Neural cell (in vitro differentiated cells): Measurements from ENCODE around the gene ADCY2. TPM values are rescaled to one million over a fixed set of nuclear protein-coding genes. Genes with fewer than 3 reads are reported as not detected.

Experiments
- H2AFZ ChIP-seq: fragments of 200-600, 300-800 bp; sonication (generic), shearing (Covaris generic); 2 replicates; pipeline ENCODE4 v1.6.0; 2014; ENCODE audit warnings: low read depth, mild to moderate bottlenecking, antibody characterized with exemption, low read length, moderate library complexity
- H3F3A ChIP-seq: fragments of 200-600 bp; shearing (Covaris generic); 2 replicates; pipeline ENCODE4 v1.6.1; 2016; ENCODE audit warnings: mild to moderate bottlenecking, moderate library complexity, mixed read lengths, antibody characterized with exemption, low read length; ENCODE audit not compliant: insufficient read depth, poor library complexity, severe bottlenecking
- H3K27ac ChIP-seq: fragments of 200-600, 300-800 bp; sonication (generic), shearing (Covaris generic); 2 replicates; pipeline ENCODE4 v1.5.1; 2014; ENCODE audit warnings: mild to moderate bottlenecking, low read length, moderate library complexity
- H3K27me3 ChIP-seq: fragments of 300-800, 200-600 bp; sonication (generic), shearing (Covaris generic); 2 replicates; pipeline ENCODE4 v1.6.0; 2014; ENCODE audit warnings: mild to moderate bottlenecking, low read depth, low read length, moderate library complexity; ENCODE audit not compliant: insufficient read depth
- H3K36me3 ChIP-seq: fragments of 300-800, 200-600 bp; sonication (generic), shearing (Covaris generic); 2 replicates; pipeline ENCODE4 v1.5.1; 2014; ENCODE audit warnings: mild to moderate bottlenecking, antibody characterized with exemption, low read length, moderate library complexity; ENCODE audit not compliant: insufficient read depth
- H3K4me2 ChIP-seq: fragments of 300-800, 200-600 bp; sonication (generic), shearing (Covaris generic); 2 replicates; pipeline ENCODE4 v1.6.0; 2014; ENCODE audit warnings: mild to moderate bottlenecking, low read length
- H3K4me3 ChIP-seq: fragments of 300-800, 200-600 bp; sonication (generic), shearing (Covaris generic); 2 replicates; pipeline ENCODE4 v1.5.1; 2014; ENCODE audit warnings: mild to moderate bottlenecking, low read length, moderate library complexity
- H3K79me2 ChIP-seq: fragments of 200-600 bp; shearing (Covaris generic); replicated peaks from 2 replicates; pipeline ENCODE4 v1.6.0; 2014; ENCODE audit warnings: mild to moderate bottlenecking, low read length, moderate library complexity; ENCODE audit not compliant: insufficient read depth
- H3K9ac ChIP-seq: fragments of 300-800, 200-600 bp; sonication (generic), shearing (Covaris generic); 2 replicates; pipeline ENCODE4 v1.6.1; 2016; ENCODE audit warnings: mild to moderate bottlenecking, low read length, mixed read lengths
- H3K9me2 ChIP-seq: fragments of 200-600 bp; shearing (Covaris generic); 2 replicates; pipeline ENCODE4 v1.6.1; 2016; ENCODE audit warnings: mild to moderate bottlenecking, low read length, mixed read lengths; ENCODE audit not compliant: insufficient read depth
- H3K9me3 ChIP-seq: fragments of 200-600, 300-800 bp; sonication (generic), shearing (Covaris generic); 2 replicates; pipeline ENCODE4 v1.6.1; 2016; ENCODE audit warnings: mild to moderate bottlenecking, mixed run types, low read length, moderate library complexity, mixed read lengths
- H4K20me1 ChIP-seq: fragments of 200-600 bp; shearing (Covaris generic); 2 replicates; pipeline ENCODE4 v1.6.1; 2016; ENCODE audit warnings: mild to moderate bottlenecking, mixed run types; ENCODE audit not compliant: insufficient read depth
- CTCF ChIP-seq: fragments of 450-650 bp; IDR thresholded peaks from 2 replicates; pipeline ENCODE4 v1.5.1; 2014; ENCODE audit warnings: antibody characterized with exemption, mild to moderate bottlenecking, moderate library complexity; ENCODE audit not compliant: poor library complexity, severe bottlenecking
- EP300 ChIP-seq: fragments of 450-650 bp; conservative IDR thresholded peaks from 2 replicates; pipeline ENCODE4 v1.6.1; 2014; ENCODE audit warnings: antibody characterized with exemption, mild to moderate bottlenecking, moderate library complexity; ENCODE audit not compliant: poor library complexity, severe bottlenecking
- EZH2 ChIP-seq: fragments of 200-600, 300-800 bp; shearing (Covaris generic), sonication (generic); IDR thresholded peaks from 2 replicates; pipeline ENCODE4 v1.6.1; 2014; ENCODE audit warnings: antibody characterized with exemption, low read length, borderline replicate concordance, mild to moderate bottlenecking; ENCODE audit not compliant: insufficient read depth, poor library complexity, severe bottlenecking
- MXI1 ChIP-seq: fragments of 450-650 bp; conservative IDR thresholded peaks from 2 replicates; pipeline ENCODE4 v1.6.1; 2014; ENCODE audit warnings: antibody characterized with exemption, mild to moderate bottlenecking; ENCODE audit not compliant: poor library complexity, severe bottlenecking
- POLR2AphosphoS5 ChIP-seq: IDR thresholded peaks from 2 replicates; pipeline ENCODE4 v1.6.1; 2012
- RAD21 ChIP-seq: fragments of 450-650 bp; conservative IDR thresholded peaks from 2 replicates; pipeline ENCODE4 v1.6.1; 2014; ENCODE audit warnings: antibody characterized with exemption, mild to moderate bottlenecking, moderate library complexity
- REST ChIP-seq: IDR thresholded peaks from 2 replicates; pipeline ENCODE4 v1.6.1; 2012; ENCODE audit warnings: borderline replicate concordance
- SMC3 ChIP-seq: fragments of 450-650 bp; conservative IDR thresholded peaks from 2 replicates; pipeline ENCODE4 v1.6.1; 2014; ENCODE audit warnings: antibody characterized with exemption, mild to moderate bottlenecking, moderate library complexity; ENCODE audit not compliant: poor library complexity
- TAF1 ChIP-seq: IDR thresholded peaks from 2 replicates; pipeline ENCODE4 v1.6.1; 2012; ENCODE audit warnings: low read depth
- polyA plus RNA-seq: library from polyadenylated mRNA; depleted of rRNA; stranded (reverse); fragments of >200 nt; gene quantifications from 2 replicates; pipeline ENCODE4 v1.2.3, GENCODE V29; 2014

The ADCY2 gene
- polyA plus RNA-seq, 1 donor from 2014 or later: 1.9 TPM

GRCh38 chr5:7473115-7473514 is 77.2 kb downstream of the ADCY2 start:
- no peaks in the 10 kb centered on the region for H3K79me2 ChIP-seq
- H3F3A ChIP-seq: no peaks in the 10 kb centered on the region
- no peaks in the 10 kb centered on the region for H3K9me3 ChIP-seq
- H3K4me2 ChIP-seq: no peak overlapping the region
- no peaks in the 10 kb centered on the region for H3K36me3 ChIP-seq
- no peak overlapping the region for H2AFZ ChIP-seq
- H3K27me3 ChIP-seq: no peaks in the 10 kb centered on the region
- H3K4me3 ChIP-seq: no peak overlapping the region
- no peak overlapping the region for H3K9ac ChIP-seq
- no peaks in the 10 kb centered on the region for H4K20me1 ChIP-seq
- no peak overlapping the region for H3K27ac ChIP-seq
- TF ChIP-seq RAD21 (no peak), SMC3 (no peak), POLR2AphosphoS5 (no peak)
- H3K9me2 ChIP-seq: no peaks in the 10 kb centered on the region

GRCh38 chr5:7473668-7474215 is 77.8 kb downstream of the ADCY2 start:
- H3K36me3 ChIP-seq: no peaks in the 10 kb centered on the region
- H3K79me2 ChIP-seq: no peaks in the 10 kb centered on the region
- no peak overlapping the region for H3K27ac ChIP-seq
- H3K4me2 ChIP-seq: no peak overlapping the region
- H3K9ac ChIP-seq: no peak overlapping the region
- no peaks in the 10 kb centered on the region for H3K27me3 ChIP-seq
- H3K9me3 ChIP-seq: no peaks in the 10 kb centered on the region
- no peak for TF ChIP-seq SMC3
- no peak for TF ChIP-seq RAD21
- TF ChIP-seq EZH2: no peak
- TF ChIP-seq POLR2AphosphoS5: no peak
- no peak for TF ChIP-seq TAF1
- no peak overlapping the region for H2AFZ ChIP-seq
- H3K4me3 ChIP-seq: no peak overlapping the region
- no peaks in the 10 kb centered on the region for H3K9me2 ChIP-seq
- H3F3A ChIP-seq: no peaks in the 10 kb centered on the region
- H4K20me1 ChIP-seq: no peaks in the 10 kb centered on the region

- Histone ChIP-seq H3K27me3 (no peaks in the 10 kb centered on the region), H3K36me3 (no peaks in the 10 kb centered on the region), H3K4me2 (no peak overlapping the region), H3K79me2 (no peaks in the 10 kb centered on the region), H4K20me1 (no peaks in the 10 kb centered on the region), H2AFZ (no peak overlapping the region), H3K9me3 (no peaks in the 10 kb centered on the region), H3K4me3 (no peak overlapping the region), H3K27ac (no peak overlapping the region), H3F3A (no peaks in the 10 kb centered on the region), H3K9me2 (no peaks in the 10 kb centered on the region), H3K9ac (no peak overlapping the region)
- TF ChIP-seq REST: no peak
- no peak for TF ChIP-seq EZH2
- TF ChIP-seq TAF1: no peak
- TF ChIP-seq CTCF: no peak
- no peak for TF ChIP-seq MXI1
- no peak for TF ChIP-seq RAD21
- TF ChIP-seq EP300: no peak
- TF ChIP-seq POLR2AphosphoS5: no peak
- no peak for TF ChIP-seq SMC3
These were observed 79.0 kb downstream of the ADCY2 start for GRCh38 chr5:7474821-7475403.
